SK-N-MC (cell line): ENCODE data around the gene VSIG10L2.

Experiments used
- EZH2 ChIP-seq: fragments of 200-600 bp; sonication (generic); IDR thresholded peaks from one replicate; pipeline ENCODE4 v1.6.1; 2017; ENCODE audit warnings: antibody characterized with exemption
- POLR2AphosphoS5 ChIP-seq: IDR thresholded peaks from 2 replicates; pipeline ENCODE4 v1.6.1; 2012; ENCODE audit warnings: mild to moderate bottlenecking, low read depth, low read length, borderline replicate concordance

GRCh38 chr11:125987066-125987641 lies 41.3 kb downstream of the VSIG10L2 start:
- TF ChIP-seq EZH2 (no peak), POLR2AphosphoS5 (no peak)
